Measurements from ENCODE around the gene C1orf53. TPM values are rescaled to one million over a fixed set of nuclear protein-coding genes. Genes with fewer than 3 reads are reported as not detected.
A peak's percentile ranks its signal among the peaks of the same experiment; 100 is the strongest.

The C1orf53 gene
- total and polyA plus RNA-seq, 2 of the 8 experiments (the other 6 are each of a cell fraction or from before 2014, with no cell fraction given) = 0.56 to 1.3 TPM

DNA sequence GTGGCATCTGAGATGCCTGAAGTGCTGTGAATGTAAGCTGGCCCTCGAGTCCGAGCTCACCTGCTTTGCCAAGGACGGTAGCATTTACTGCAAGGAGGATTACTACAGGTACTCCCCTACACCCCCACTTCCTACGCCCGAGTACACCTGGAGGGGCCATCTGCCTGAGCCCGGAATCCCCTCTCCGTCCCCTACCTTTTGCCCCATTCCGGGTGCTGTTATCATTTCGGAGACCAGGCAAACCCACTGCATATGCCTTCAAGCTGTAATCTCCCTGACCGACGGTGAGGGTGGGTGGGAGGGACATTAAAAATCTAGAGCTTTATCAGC, 17.6 kb downstream of the C1orf53 start:
- Histone ChIP-seq H2BK20ac (ENCODE audit: low read length) (no peak overlapping the region), H3K56ac (replicated peaks; ENCODE audit: insufficient read length, low read depth, low read length) (no peak overlapping the region), H3K23ac (ENCODE audit: insufficient read length) (no peak overlapping the region), H3K4me2 (ENCODE audit: insufficient read depth in 1 of 2, low read depth in 2 of 2, low read length in 2 of 2) (peak overlapping the region; percentile 68 to 81), H2BK12ac (ENCODE audit: low read depth, low read length) (peak overlapping the region; percentile 92; the same call in 1 of the 2 replicates), H4K91ac (replicated peaks; ENCODE audit: insufficient read length, low read length) (no peak overlapping the region), H3K79me2 (ENCODE audit: control insufficient read depth in 1 of 2, insufficient read depth in 2 of 2, low read length in 2 of 2) (no peaks in the 10 kb centered on the region), H2BK120ac (replicated peaks; ENCODE audit: low read depth, low read length) (no peak overlapping the region), H3K9ac (replicated peaks in 1 of 4; ENCODE audit: extremely low read depth in 1 of 4, low read depth in 3 of 4, low read length in 3 of 4) (no peak overlapping the region), H3K36me3 (ENCODE audit: control insufficient read depth in 2 of 4, insufficient read depth in 4 of 4, low read length in 3 of 4) (peaks cover 0 to 2% (median 0%) of the 10 kb centered on the region in 4 experiments; a peak in 1 of 8 replicates), H3K23me2 (ENCODE audit: low read depth, low read length) (peaks cover 5% of the 10 kb centered on the region), H3K4me1 (replicated peaks in 1 of 4; ENCODE audit: control insufficient read depth in 3 of 4, insufficient read depth in 4 of 4, low read length in 3 of 4) (peaks cover 17 to 37% (median 20%) of the 10 kb centered on the region in 4 experiments), H3K9me3 (ENCODE audit: insufficient read depth in 2 of 2, low read depth in 1 of 2, low read length in 1 of 2) (no peaks in the 10 kb centered on the region), H2BK15ac (ENCODE audit: low read length) (no peak overlapping the region; the same call in 1 of the 2 replicates), H3K79me1 (ENCODE audit: low read depth, low read length) (no peaks in the 10 kb centered on the region), H4K20me1 (replicated peaks in 1 of 2; ENCODE audit: control insufficient read depth in 1 of 2, insufficient read depth in 2 of 2, low read length in 2 of 2) (peaks cover 3 to 5% of the 10 kb centered on the region in 2 experiments), H3K27me3 (replicated peaks in 1 of 4; ENCODE audit: control insufficient read depth in 3 of 4, extremely low read depth in 1 of 4, insufficient read depth in 3 of 4, low read length in 3 of 4) (peaks cover 74 to 84% (median 81%) of the 10 kb centered on the region in 4 experiments), H4K5ac (ENCODE audit: insufficient read length, low read depth, low read length) (no peak overlapping the region), H2AFZ (ENCODE audit: low read length) (peak overlapping the region; percentile 42; the same call in 1 of the 2 replicates), H3K4ac (replicated peaks; ENCODE audit: insufficient read length, low read depth, low read length) (no peak overlapping the region), H4K8ac (ENCODE audit: extremely low read depth, insufficient read depth, low read length) (no peak overlapping the region), H3K14ac (ENCODE audit: insufficient read length) (no peak overlapping the region), H2BK5ac (ENCODE audit: low read depth, low read length) (no peak overlapping the region; the same call in 1 of the 2 replicates), H3K27ac (ENCODE audit: low read depth, low read length) (no peak overlapping the region), H3K4me3 (ENCODE audit: extremely low read depth in 1 of 4, insufficient read depth in 2 of 4, low read depth in 3 of 4, low read length in 4 of 4) (peak overlapping the region; percentile 21 to 55 (median 22); a peak in 4 of 8 replicates), H2AK5ac (ENCODE audit: low read depth, low read length) (no peak overlapping the region), H3K18ac (ENCODE audit: extremely low read depth, low read length) (0 out of 2 replicates have a peak overlapping the region, but pooled peaks have one; percentile 28)
- peak in 1 of 2 experiments; percentile 73 for DNase-seq (ENCODE audit: low read depth in 1 of 2, low spot score in 2 of 2)
- CTCF ChIA-PET (ENCODE audit: partially characterized antibody) = interaction anchor here (0.6 to 1.8 kb wide), 5 partner anchors 10 to 406 kb away, joined by 3 to 6 read pairs (median 3); no protein-coding TSS in a partner anchor
- TF ChIP-seq SRF (IDR thresholded peaks at IDR 0.05; ENCODE audit: low read depth, low read length) (no peak), JUN (IDR thresholded peaks at IDR 0.05; ENCODE audit: low read depth, low read length) (no peak), EZH2 (IDR thresholded peaks at IDR 0.05; ENCODE audit: low read depth, low read length, severe bottlenecking) (peak; percentile 90), SUZ12 (IDR thresholded peaks at IDR 0.05; ENCODE audit: low read length) (peak; percentile 70; the same call in 1 of the 2 replicates), CTBP2 (IDR thresholded peaks at IDR 0.05; ENCODE audit: borderline replicate concordance, insufficient read depth, insufficient read length, low read length) (peak; percentile 79), E2F6 (IDR thresholded peaks at IDR 0.05) (0 out of 2 replicates have a peak, but pooled peaks have one; percentile 6), KDM4A (IDR thresholded peaks at IDR 0.05; ENCODE audit: low read depth, low read length, severe bottlenecking) (peak; percentile 31), TCF12 (IDR thresholded peaks at IDR 0.05; ENCODE audit: low read depth, low read length) (0 out of 2 replicates have a peak, but pooled peaks have one; percentile 1), NRF1 (IDR thresholded peaks at IDR 0.05; ENCODE audit: low read depth, low read length) (no peak)
- POLR2A ChIA-PET (ENCODE audit: partially characterized antibody) = interaction anchor here (1.0 to 1.4 kb wide), 2 partner anchors 9 to 18 kb away, joined by 3 to 4 read pairs; partner anchors contain the start of gene C1orf53
- FAIRE-seq = no peak
- 3% methylated on average over 11 of the region's 11 CpGs; no CpG with 5 or more reads in 1 of the 2 experiments for WGBS, 2 experiments (ENCODE audit: extremely low coverage in 1 of 2, insufficient coverage in 1 of 2, insufficient read length in 1 of 2, insufficient replicate concordance in 2 of 2, low coverage in 1 of 2, low lambda C conversion rate in 2 of 2, missing lambda C conversion rate in 1 of 2)
